Fibroblast of peridontal ligament (primary cell): ENCODE data around the gene MINDY3.
A peak's percentile ranks its signal among the peaks of the same experiment; 100 is the strongest.

ENCODE experiments used
- DNase-seq: peaks from one replicate; pipeline ENCODE4 v3.0.0-alpha.2; 2010; ENCODE audit errors: extremely low read depth

The MINDY3 gene

DNA sequence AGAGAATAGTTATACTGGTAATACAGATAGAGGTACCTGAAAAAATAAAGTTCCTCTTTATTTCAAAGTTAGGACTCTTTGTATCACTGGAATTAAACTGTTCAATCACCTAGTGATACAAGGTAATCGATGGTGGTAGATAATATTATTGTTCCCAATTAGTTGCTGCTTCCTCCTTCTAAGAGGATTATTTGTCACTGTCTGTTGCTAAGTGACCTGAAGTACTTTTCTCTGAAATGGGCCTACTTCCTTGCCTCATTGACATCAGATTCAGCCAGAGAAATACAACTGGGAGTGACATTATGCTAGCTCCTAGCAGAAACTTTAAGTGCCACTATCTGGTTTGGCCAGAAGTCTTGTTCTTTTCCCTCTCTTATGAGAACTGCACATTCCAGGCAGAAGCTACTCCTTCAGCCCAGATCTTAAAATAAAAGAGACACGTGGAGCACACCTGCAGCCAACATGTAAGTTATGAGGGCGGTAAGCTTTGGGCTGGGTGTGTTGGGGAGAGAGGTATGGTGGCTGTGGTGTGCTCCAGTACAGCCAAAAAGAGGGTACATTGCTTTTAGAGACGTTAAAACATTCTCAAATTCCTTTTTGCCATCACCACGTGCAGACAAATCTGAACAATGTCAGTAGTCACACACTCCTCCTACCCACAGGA is 54.8 kb downstream of the MINDY3 start:
- no peak for DNase-seq

DNA sequence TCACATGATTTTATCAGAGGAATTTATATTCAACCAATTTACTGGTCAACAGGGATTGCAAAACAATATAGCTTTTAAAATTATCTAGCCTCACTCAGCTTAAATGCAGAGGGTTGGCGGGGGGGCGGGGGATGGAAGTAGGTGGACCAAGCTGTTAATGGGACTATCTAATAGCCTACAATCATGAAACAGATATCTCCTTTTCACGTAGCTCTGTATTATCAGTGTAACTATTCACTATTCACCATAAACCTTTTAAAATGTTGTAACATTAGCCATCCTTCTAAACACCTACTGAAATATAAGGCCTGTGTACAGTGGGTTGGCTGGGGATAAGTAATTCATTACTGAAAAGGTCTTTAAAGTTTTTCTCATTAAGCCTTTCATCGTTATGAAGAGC is 56.2 kb downstream of the MINDY3 start:
- no peak for DNase-seq

DNA sequence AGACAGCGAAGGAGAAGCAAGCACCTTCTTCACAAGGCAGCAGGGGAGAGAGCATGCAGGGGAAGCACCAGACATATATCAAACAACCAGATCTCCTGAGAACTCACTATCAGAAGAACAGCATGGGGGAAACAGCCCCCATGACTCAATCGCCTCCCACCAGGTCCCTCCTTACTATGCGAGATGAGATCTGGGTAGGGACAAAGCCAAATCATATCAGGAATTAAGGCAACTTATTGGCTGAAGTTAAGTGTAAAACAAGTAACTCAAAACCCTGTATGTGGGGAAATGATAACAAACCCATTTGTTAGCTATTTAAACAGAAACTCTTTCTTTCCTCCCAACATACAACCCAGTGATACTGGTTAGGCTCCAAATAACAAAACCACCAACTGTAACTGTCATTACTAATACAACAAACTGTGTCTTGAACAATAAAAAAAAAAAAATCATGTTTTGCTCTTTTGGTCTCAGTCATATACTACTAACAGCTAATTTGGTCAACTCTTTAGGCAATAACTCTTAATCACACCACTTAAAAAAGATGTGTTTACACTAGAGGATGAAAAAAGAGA is 57.8 kb downstream of the MINDY3 start:
- DNase-seq: peak; percentile 73

DNA sequence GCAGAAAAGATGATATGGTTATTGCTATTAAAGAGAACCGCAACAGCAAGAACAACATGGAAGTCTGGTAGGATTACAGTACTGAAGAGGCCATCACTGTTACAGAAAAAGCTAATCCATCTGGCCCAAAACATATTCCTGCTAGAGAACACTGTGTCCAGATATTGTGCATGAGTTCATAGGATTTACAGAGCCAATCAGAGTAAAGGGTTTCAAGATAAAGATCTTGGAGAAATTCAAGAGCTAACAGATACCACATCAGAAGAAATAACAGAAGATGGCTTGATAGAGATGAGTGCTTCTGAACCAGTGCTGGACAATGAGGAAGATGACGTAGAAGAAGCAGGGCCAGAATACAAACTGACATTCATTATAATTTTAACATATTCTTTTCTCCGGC is 58.7 kb downstream of the MINDY3 start:
- no peak for DNase-seq

DNA sequence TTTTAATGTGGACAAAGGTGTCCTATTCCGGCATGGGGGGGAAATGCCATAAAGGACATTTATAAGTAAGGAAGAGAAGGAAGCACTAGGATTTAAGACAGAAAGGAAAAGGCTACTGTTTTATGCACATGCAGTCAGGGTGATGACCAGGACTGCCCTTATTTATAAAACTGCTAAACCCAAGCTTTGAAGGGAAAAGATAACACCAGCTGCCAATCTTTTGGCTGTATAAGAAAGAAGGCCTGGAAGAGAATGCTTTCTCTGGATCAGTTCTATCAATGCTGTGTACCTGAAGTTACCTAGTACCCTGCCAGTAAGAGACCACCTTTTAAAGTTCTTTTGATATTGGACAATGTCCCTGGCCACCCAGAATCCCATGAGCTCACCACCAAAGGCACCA is 59.2 kb downstream of the MINDY3 start:
- DNase-seq: no peak

DNA sequence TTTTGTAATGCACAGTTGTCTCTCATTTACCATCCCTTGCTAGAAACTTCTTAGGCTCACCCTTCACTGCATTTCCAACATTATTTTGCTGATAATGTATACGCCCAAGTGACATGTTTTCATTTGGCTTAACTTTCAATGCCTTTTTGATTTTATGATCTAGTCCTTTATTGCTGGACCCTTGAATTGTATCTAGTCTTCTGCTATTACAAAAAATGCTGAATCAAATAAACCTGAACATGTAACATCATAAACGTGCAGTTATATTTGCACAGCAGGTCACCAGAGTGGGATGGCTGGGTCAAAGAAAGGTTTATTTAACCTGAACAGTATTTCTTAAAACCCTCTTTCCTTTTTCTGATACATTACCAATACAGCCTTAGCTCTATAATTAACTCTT is 63.0 kb downstream of the MINDY3 start:
- DNase-seq: no peak

DNA sequence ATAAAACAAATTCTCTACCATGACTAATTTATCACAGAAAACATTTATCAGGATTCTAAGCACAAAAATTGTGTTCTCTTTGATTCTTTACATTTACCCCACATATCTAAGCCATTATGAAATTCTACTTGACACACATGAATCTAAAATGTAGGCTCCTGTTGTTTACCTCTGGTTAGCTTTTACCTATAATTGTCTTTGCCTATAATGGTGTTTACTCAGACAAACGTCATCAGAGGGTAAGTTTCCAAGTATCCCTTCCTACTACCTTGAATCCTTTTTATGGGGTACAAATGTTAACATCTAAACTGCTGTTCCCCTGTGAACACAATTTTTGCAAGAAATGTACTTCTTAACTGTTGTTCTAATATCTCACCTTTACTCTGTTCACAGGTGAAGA is 63.5 kb downstream of the MINDY3 start:
- no peak for DNase-seq

DNA sequence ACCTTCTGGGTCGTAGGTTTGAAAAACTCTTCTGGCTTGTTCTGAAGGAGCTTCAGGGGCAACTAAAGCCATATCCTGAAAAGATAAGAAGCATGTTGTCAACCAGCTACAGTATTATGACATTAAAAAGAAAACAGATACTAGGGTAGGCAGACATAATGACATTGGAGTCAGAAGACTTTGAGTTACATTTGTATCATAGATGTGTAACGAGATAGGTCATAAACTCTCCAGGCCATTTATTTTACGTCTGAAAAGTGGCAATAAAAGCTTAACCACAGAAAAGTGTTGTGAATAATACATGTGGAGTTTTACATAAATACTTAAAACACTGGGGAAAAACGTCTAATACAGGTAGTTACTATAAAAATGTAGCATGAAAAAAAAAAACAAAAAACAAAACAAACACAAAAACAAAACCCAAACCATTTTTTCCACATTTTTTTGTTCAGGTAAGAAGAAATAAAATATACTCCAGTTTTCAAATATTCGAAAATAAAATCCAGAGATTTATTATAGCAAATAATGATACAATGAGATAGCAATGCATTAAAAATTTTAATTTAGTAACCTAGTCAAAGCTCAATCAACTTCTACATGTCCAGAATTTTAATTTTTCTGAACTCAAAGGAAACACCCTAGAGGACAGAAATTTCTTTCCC is 64.1 kb downstream of the MINDY3 start:
- no peak for DNase-seq

DNA sequence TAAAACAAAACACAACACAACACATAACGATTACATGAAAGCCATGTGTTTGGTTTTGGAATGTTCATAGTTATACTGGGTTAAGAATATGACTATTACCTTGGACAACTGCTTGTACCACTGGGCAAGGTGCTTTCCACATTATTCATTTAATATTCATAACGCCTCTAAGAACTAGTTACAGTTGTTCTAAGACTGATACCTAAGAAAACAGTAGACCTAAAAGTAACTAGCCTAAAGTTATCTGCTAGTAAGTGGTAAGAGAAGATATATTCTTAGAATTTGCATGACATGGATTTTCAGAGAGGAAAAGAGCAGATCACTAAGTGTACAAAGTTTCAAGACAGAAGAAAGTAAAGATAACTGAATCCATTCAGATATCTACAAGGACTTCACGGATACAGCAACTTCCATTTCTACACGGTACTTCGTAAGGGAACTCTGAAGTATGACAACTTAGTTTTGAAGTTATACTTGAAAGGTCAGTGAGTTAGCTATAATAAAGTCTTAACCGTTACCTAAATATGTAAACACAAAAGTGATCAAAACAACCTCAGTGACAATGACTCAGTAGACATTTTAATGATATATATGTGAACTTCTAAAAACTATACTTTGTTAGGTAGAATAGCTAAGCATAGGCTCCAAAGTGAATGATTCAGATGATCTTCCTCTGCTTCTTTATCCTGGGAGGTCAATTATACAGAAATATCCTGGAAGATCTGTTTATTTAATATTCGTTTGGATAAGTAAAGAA is 65.1 kb downstream of the MINDY3 start:
- DNase-seq: no peak

DNA sequence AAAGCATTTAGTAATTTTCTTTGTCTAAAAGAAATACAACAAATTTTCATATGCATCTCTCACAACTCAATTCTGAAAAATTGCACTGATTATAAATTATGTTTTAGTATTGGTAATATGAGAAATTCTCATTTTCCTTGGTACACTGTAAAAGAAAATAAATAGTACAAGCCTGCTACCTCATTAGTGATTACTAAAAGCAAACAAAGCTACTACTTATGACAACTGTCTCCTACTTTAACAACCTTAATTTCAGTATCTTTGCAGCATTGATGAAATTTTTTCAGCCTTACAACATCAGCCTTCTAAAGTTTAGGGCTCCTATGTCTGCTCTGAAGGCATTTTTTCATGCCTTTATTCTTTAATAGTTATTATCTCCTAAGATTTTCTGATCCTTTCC is 65.7 kb downstream of the MINDY3 start:
- no peak for DNase-seq

DNA sequence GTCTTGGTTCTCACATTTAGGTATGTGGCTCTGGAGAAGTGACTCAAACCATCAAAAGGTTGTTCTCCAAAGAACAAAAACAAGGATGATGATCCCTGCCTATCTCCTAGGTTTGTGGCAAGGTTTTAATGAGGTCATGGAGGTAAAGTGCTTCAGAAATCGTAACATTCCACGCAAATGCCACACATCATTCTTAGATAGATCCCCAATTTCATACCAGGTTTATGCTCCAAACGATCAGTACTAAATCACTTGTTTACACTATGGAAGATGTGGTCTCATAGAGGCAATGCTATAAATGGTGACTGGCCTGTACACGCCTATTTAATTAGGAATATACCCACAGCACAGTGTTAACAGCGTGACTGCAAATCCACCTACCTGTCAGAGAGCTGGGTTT is 66.6 kb downstream of the MINDY3 start:
- DNase-seq: no peak

DNA sequence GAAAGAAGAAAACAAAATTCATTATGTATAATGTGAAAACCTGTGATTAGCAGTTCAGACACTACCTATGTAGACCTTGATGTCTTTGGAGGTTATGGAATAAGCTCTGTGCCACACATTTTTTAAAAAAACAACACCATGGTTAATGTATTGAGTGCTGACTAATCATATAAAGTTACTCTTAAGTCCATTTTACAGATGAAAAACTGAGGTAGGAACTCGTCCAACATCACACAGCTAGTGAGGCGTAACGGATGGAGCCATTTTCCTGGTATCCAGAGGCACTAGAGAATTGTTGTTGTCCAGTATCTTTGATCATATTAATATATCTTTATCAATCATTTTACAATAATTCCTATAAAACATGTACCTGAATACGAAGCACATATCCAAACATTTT is 67.5 kb downstream of the MINDY3 start:
- DNase-seq: no peak

DNA sequence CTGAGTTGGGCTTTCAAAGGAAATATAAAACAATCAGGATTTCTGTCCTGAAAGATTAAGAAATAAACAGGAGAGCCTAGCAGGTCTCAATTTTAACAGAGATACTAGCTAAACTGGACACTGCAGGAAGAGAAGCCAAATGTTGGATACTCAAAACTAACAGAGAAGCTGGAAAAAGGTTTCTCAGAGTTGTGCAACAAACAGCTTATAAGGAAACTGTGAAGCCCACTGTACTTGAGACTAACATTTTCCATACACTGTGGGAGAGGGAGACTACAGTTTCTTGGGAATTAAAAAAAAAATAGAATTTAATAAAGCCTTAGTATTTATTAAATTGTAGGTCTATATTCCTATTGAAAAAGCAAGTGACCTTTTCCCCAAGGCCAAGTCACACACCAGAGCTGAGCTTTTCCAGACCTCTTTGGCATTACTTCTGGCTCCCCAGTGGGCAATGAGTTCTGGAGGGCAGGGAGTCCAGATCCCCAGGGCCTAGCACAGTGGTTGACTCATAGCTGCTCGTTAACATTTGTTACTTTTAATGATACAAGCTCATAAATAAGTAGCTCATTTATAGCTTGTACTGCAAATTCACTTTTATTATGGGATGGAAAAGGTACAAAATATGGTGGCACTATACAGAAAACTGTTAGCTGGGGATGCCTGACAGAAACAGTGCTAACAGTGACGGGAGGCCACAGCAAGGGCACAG is 68.3 kb downstream of the MINDY3 start:
- DNase-seq: peak; percentile 65

DNA sequence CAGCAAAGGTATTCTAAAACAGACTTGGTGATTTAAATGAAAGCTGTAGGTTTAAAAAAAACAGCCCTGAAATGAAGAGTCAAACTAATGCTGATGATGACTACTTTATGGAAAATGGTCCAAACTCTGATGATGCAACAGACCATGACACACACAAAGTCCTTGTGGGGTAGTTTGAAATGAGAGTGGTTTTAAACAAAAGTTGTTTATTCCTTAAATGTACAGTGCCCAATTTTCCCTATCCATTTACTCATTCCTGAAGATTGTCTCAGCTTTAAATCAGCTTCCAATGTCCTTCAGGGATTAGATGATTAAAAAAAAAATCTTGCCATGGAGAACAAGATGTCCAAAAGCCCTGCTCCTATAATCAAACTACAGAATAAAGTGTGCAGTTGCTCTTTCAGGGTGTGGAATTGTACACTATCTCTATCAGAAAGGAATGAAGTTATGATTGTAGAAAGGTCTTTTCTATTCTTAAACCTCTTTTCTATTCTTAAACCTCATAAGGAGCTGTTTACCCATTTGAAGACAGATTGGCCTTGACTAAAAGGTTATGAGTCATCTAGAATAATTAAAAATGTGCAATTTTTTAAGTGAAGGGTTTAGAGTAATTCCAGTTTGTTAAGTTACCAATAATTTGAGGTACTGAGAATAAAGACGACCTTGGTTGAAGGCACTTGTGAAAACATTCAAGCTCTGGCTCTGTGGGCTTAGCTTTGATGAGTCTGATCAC is 70.3 kb downstream of the MINDY3 start:
- DNase-seq: peak; percentile 99

DNA sequence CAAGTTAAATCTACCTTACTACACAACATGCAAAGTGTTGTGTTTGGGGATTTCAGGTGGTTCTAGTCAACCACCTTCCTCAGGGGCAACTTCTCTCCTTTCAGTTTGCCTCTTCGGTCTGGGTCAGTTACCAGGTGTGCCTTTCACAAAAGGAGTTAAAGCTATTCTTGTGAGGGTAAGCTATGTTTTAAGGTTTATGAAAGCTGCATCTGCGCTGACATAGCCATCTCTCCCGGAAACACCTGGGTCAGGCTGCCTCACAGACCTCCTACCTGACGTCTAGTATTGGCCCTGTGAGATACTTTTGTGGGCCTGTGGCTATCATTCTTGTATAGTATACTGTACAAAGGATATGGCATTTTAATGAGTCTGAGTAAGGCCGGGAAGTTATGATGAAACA is 72.9 kb downstream of the MINDY3 start:
- DNase-seq: no peak

DNA sequence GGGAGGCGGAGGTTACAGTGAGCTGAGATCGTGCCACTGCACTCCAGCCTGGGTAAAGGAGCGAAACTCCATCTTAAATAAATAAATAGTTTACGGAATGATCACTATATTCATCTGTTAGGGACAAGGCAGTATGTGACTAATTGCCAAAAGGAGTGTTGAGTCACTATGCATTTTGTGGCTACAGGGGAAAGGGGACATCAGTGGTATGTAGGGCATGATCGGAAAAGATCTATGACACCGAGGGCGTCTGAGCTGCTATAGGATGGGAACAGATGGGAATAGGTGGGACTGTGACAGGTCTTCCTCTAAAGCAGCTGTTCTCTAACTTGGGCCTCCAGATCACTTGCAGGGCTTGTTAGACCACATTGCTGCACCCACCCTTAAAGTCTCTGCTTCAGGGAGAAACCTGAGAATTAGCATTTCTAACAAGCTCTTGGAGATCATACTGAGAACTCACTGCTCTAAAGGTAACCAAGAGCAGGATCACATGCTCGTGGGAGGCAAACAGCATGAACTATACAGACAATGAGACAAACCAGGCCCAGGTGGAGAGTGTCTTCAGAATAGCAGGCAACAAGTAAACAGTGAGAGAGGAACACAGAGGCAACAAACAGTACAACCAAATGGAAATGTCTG is 75.5 kb downstream of the MINDY3 start:
- no peak for DNase-seq

DNA sequence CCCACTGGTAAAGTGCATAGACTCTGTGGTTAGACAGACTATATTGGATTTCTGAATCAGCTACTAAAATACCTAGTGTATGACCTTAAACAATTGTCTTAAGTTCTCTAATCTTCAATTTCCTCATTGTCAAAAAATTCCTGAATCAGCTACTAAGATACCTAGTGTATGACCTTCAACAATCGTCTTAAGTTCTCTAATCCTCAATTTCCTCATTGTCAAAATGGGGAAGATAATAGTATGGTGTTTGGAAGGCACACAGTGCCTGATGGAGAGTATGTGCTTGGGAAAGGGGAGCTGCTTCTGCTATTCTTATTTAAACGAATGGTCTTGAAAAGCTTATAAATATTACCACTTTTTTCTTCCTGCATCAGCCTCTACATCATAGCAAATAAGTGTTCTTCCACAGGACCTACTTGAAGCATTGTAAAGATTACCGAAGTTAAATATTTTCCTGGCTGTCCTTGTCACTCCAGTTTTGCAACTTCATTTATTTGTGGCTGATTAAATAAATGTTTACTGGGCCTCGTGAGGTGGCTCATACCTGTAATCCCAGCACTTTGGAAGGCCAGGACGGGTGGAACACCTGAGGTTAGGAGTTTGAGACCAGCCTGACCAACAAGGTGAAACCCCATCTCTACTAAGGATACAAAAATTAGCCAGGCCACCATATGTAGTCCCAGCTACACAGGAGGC is 76.2 kb downstream of the MINDY3 start:
- no peak for DNase-seq

DNA sequence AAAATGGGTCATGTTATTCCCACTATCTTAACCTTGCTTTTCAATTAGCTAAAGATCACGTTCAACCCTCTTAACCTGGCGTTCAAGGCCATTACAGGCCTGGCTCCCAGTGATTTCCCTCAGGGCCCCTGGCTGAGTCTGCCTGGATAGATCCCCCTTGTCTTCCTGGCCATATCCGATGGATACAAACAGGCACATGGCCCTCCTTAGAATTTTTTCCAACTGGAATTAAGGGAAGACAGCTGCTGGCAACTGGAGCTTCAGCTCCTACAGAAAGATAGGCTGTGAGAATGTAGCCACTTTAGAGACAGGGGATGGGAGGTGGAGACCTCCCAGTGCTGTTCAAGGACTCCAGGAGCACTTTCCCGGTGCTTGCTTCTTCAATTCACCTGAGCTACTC is 77.5 kb downstream of the MINDY3 start:
- no peak for DNase-seq

DNA sequence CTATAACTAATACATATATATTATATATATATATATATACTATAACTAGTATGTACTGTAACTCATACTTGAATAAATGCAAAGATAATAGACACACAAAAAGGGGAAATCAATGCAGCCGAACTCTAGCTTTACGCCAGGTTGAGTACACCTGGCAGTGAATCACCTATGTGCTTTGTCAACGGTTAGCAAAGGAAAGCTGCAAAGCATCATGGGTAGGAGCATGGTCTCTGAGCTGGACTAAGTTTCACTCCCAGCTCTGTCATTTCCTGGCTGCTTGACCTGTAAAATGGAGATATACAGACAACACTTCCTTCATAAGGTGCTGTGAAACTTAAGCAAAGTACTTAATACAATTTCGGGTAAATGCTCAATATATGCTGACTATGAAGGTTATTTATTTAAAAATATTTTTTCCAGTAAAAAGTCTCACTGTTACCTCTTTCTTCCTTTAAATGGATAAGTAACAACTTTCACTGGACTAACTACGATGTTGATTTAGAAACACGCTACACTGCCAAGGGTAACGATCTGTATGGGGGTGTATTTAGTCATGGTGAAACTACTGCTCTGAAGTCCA is 78.8 kb downstream of the MINDY3 start:
- DNase-seq: no peak
